Adipose tissue (tissue), 3 donors: Measurements from ENCODE around the gene TSPAN14. TPM values are rescaled to one million over a fixed set of nuclear protein-coding genes. Genes with fewer than 3 reads are reported as not detected.
"Not testable (repeated sequence)": the region's sequence is repeated elsewhere in the genome, so short reads cannot be mapped to it uniquely, and the experiment has no call there.

ENCODE experiments used
- H3K27ac ChIP-seq: one replicate; pipeline ENCODE4 v1.5.1; 2013; ENCODE audit warnings: low read depth, low read length
- WGBS, 3 donors: extraction: QIAGEN DNeasy Blood & Tissue Kit; methylation state at CpG; one replicate each; pipeline ENCODE4 v1.1.7; 2013; 5-methylcytosine and 5-hydroxymethylcytosine counted together
- polyA plus RNA-seq, 3 donors: library from polyadenylated mRNA; stranded (reverse); fragments of 200-250 nt; gene quantifications; one replicate each; pipeline ENCODE4 v1.2.3, GENCODE V29; 2013
- donor health status: healthy with polysubstance abuse.
- donor health status: Bipolar disorder and iron deficiency.
- donor health status: healthy.

Gene TSPAN14
- polyA plus RNA-seq, 3 donors: 29.5 to 82.7 (median 36.2) TPM

- no peak overlapping the region for H3K27ac ChIP-seq
- 42 to 74% (median 48%) methylated on average over 12 of the region's 12 CpGs for WGBS, 3 donors
These were observed 75.5 kb downstream of the TSPAN14 start for GRCh38 chr10:80529604-80530003.

GRCh38 chr10:80530251-80530650 lies 76.1 kb downstream of the TSPAN14 start:
- no peak overlapping the region for H3K27ac ChIP-seq
- WGBS, 3 donors: 14 to 36% (median 30%) methylated on average over 2 of the region's 2 CpGs

- WGBS, 3 donors: 32 to 59% (median 36%) methylated on average over 2 of the region's 2 CpGs
These were observed 76.7 kb downstream of the TSPAN14 start for GRCh38 chr10:80530816-80531215.

GRCh38 chr10:80532571-80532970 lies 78.5 kb downstream of the TSPAN14 start:
- no peak overlapping the region for H3K27ac ChIP-seq
- 89 to 92% (median 89%) methylated on average over 4 of the region's 4 CpGs for WGBS, 3 donors

More at GRCh38 chr10:80530816-80531215, 76.7 kb downstream of the TSPAN14 start:
- no peak overlapping the region for H3K27ac ChIP-seq

- H3K27ac ChIP-seq: not testable (repeated sequence)
- 80 to 96% methylated on average over 8 to 19 of the region's 25 CpGs; no CpG with 5 or more reads in 1 of the 3 donors for WGBS, 3 donors
These were observed 79.9 kb downstream of the TSPAN14 start for GRCh38 chr10:80534059-80534458.

DNA sequence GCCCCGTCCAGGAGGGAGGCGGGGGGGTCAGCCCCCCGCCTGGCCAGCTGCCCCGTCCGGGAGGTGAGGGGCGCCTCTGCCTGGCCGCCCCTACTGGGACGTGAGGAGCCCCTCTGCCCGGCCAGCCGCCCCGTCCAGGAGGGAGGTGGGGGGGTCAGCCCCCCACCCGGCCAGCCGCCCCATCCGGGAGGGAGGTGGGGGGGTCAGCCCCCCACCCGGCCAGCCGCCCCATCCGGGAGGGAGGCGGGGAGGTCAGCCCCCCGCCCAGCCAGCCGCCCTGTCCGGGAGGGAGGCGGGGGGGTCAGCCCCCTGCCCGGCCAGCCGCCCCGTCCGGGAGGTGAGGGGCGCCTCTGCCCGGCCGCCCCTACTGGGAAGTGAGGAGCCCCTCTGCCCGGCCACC lies 80.5 kb downstream of the TSPAN14 start:
- H3K27ac ChIP-seq: not testable (repeated sequence)
- WGBS, 3 donors: 81 to 95% (median 90%) methylated on average over 6 to 19 of the region's 30 CpGs

DNA sequence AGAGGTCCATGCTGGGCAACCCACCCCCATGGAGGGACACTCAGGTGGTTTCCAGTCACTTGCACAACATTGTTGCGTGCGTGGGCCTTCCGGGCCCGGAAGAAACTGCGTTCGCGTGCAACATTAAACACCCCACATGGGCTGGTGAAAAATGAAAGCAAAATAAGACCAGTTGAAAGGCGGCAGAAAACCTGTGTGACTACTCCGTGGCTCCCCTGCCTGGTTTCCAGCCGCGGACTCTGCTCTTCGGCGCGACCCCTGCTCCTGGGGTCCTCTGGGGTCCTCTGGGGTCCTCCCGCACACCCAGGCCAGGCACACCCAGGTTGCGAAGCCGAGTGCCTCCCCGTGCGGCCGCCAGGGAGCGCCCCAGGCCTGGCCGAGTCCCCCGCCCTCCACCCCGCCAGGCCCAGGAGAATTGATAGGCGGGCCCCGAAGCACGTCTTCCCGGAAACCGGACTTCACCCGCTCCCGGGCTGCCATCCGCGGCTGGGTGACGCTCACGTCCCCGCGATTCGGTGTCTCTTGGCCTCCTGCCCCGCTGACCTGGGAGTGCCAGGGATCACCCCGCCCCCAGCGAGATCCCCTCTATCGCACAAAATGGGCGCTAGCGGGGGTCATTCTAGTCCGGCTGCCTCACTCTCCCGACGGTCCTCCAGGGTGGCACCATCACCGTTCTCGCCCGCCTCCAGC lies 81.7 kb downstream of the TSPAN14 start:
- whole genome bisulfite sequencing, 3 donors: 20 to 29% (median 27%) methylated on average over 49 to 50 of the region's 50 CpGs
- H3K27ac ChIP-seq: no peak overlapping the region

- H3K27ac ChIP-seq: no peak overlapping the region
- WGBS, 3 donors: 75 to 77% (median 76%) methylated on average over 14 to 17 of the region's 17 CpGs
These were observed 82.3 kb downstream of the TSPAN14 start for GRCh38 chr10:80536361-80536835.

- WGBS, 3 donors: 59 to 72% (median 67%) methylated on average over 8 of the region's 8 CpGs
- no peak overlapping the region for H3K27ac ChIP-seq
These were observed 83.1 kb downstream of the TSPAN14 start for GRCh38 chr10:80537086-80537735.

- no peak within 1 kb of the TSS for H3K27ac ChIP-seq
- WGBS, 3 donors: 91 to 95% (median 94%) methylated on average over 19 of the region's 19 CpGs
These were observed 83.8 kb downstream of the TSPAN14 start, which contains the start of gene SH2D4B for GRCh38 chr10:80537736-80538480. Gene SH2D4B, plus strand, starts transcription at chr10:80537902. Its CDS starts 430 bp downstream, at chr10:80538332.

- WGBS, 3 donors: 83 to 94% (median 87%) methylated on average over 16 of the region's 16 CpGs
These were observed 84.5 kb downstream of the TSPAN14 start for GRCh38 chr10:80538481-80539185.

GRCh38 chr10:80539421-80540031 lies 85.4 kb downstream of the TSPAN14 start:
- no peak overlapping the region for H3K27ac ChIP-seq
- WGBS, 3 donors: 71 to 86% (median 82%) methylated on average over 7 of the region's 7 CpGs

More at GRCh38 chr10:80538481-80539185, 84.5 kb downstream of the TSPAN14 start:
- H3K27ac ChIP-seq: no peak overlapping the region

DNA sequence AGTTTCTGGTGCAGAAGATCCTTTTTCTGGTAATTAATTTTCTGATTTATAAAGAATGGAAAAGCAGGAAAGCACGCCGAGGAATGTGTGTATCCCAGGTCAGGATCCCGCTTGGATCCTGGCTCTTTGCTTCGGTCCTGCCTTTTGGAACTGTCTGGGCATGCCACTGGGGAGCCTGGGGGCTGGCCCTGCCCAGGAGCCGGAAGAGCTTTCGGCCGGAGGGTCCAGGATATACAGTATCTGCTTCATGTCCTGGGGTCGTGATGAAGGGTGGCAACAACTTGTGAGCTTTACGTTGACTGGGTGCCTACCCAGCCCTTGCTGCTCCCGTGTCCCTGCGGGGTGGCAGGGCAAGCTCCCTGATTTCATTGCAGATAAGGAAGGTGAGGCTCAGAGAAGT lies 86.0 kb downstream of the TSPAN14 start:
- H3K27ac ChIP-seq: no peak overlapping the region
- WGBS, 3 donors: 68 to 77% (median 70%) methylated on average over 11 of the region's 11 CpGs

- no peak overlapping the region for H3K27ac ChIP-seq
- WGBS, 3 donors: 54 to 70% (median 69%) methylated on average over 9 of the region's 9 CpGs
These were observed 86.5 kb downstream of the TSPAN14 start for GRCh38 chr10:80540618-80540980.

DNA sequence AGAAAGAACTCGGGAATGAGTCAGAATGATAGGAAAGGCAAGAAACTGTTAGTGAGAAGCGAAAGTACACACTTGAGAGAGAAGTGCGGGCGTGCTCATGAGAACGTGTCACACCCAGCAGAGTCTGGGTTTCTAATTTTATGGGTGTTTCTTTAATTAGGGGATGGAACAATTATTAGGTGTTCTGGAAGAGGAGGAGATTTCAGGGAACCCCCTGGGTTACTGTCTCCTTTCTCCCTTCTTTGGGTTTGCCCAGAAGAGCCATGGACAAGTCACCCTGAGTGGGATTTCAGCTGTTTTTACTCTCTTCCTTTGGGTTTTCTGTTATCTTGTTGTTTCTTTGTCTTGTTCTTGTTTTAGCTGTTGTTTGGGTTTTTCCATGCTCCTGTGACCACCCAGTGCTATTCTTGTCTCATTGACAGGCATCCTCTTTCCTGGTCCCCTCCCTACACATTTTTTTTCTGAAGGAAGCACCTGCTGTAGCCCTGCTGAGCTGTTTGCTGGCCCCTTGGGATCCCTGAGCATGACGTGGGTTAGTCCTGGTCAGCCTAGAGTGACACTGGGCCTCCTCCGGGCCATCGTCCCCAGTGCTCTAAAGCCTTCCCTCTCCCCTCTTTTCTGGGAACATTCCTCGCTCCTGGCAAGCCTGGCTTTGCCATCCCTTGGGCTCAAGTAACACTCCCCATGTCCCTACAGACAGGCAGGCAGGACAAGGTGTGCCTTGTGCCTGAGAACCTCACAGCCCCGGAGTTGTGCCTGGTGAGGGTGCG lies 87.1 kb downstream of the TSPAN14 start:
- no peak overlapping the region for H3K27ac ChIP-seq
- WGBS, 3 donors: 59 to 74% (median 70%) methylated on average over 11 of the region's 11 CpGs

DNA sequence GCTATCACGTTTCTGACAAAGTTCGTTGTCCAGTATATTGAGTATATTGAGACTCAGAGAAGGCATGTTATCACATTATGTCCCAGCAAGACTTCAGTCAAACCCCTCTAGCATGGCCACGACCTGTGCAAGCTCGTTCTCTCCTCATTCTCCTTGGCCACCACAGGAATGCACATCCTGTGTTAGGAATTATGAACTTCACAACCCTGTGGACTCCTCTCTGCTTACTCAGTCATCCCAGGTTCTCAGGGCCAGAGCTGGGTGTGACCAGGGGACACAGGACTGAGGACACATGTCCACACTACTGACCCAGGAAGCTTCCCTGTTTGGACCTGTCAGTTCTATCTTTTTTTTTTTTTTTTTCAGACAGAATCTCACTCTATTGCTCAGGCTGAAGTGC lies 87.9 kb downstream of the TSPAN14 start:
- H3K27ac ChIP-seq: no peak overlapping the region
- 79 to 84% (median 83%) methylated on average over 4 of the region's 4 CpGs for WGBS, 3 donors

- WGBS, 3 donors: 88 to 94% (median 93%) methylated on average over 15 to 19 of the region's 19 CpGs
- H3K27ac ChIP-seq: no peak overlapping the region
These were observed 88.7 kb downstream of the TSPAN14 start for GRCh38 chr10:80542652-80543318.
